Caco-2 (cell line): ENCODE results near the gene RUNX2. TPM values are rescaled to one million over a fixed set of nuclear protein-coding genes. Genes with fewer than 3 reads are reported as not detected.

ENCODE experiments used
- BruUV-seq: library from RNA; stranded (reverse); fragments of 400-500 nt; replicated peaks from 2 replicates; lab custom pipeline; 2021; lab: Mats Ljungman, UMichigan
- CTCF ChIA-PET: fragments of 300-600 bp; sonication (Branson Sonifier 250); formaldehyde crosslinking; loops from one replicate; lab custom pipeline; 2022; ENCODE audit warnings: antibody characterized with exemption; lab: Charles Lee
- POLR2A ChIA-PET: fragments of 300-600 bp; sonication (Branson Sonifier 250); formaldehyde crosslinking; loops from one replicate; lab custom pipeline; 2022; ENCODE audit warnings: antibody characterized with exemption; lab: Charles Lee
- DNase-seq, 2 experiments: peaks; one replicate each; pipeline versions ENCODE4 v3.0.0 to v3.0.0-alpha.2; 2020 to 2022
- H3K27me3 ChIP-seq: replicated peaks from 2 replicates; pipeline ENCODE4 v1.6.0; 2011; ENCODE audit warnings: low read length; ENCODE audit not compliant: control insufficient read depth, insufficient read depth
- H3K36me3 ChIP-seq: 2 replicates; pipeline ENCODE4 v1.5.1; 2011; ENCODE audit warnings: low read length; ENCODE audit not compliant: control insufficient read depth, insufficient read depth
- H3K4me1 ChIP-seq: fragments of 250-450 bp; sonication (Bioruptor Pico); 2 replicates; pipeline ENCODE4 v1.5.1; 2020; ENCODE audit warnings: mild to moderate bottlenecking
- H3K4me3 ChIP-seq: 2 replicates; pipeline ENCODE4 v1.5.1; 2011; ENCODE audit warnings: low read depth, mild to moderate bottlenecking, control low read depth, low read length
- H3K9me3 ChIP-seq: fragments of 250-450 bp; sonication (Bioruptor Pico); 2 replicates; pipeline ENCODE4 v1.5.1; 2020; ENCODE audit warnings: mild to moderate bottlenecking, moderate library complexity
- H3K27ac Mint-ChIP-seq: one replicate; pipeline ENCODE4 v1.8.0; 2022; ENCODE audit warnings: mixed read lengths; ENCODE audit not compliant: unreplicated experiment
- H3K27me3 Mint-ChIP-seq: one replicate; pipeline ENCODE4 v1.8.0; 2022; ENCODE audit warnings: mixed read lengths; ENCODE audit not compliant: insufficient read depth, unreplicated experiment
- H3K36me3 Mint-ChIP-seq: one replicate; pipeline ENCODE4 v1.8.0; 2022; ENCODE audit warnings: mild to moderate bottlenecking, mixed read lengths; ENCODE audit not compliant: insufficient read depth, unreplicated experiment
- H3K4me1 Mint-ChIP-seq: one replicate; pipeline ENCODE4 v1.8.0; 2022; ENCODE audit warnings: low read depth, mixed read lengths; ENCODE audit not compliant: unreplicated experiment
- H3K4me3 Mint-ChIP-seq: one replicate; pipeline ENCODE4 v1.8.0; 2022; ENCODE audit warnings: mild to moderate bottlenecking, moderate library complexity, mixed read lengths; ENCODE audit not compliant: unreplicated experiment
- H3K9me3 Mint-ChIP-seq: one replicate; pipeline ENCODE4 v1.8.0; 2022; ENCODE audit warnings: mixed read lengths; ENCODE audit not compliant: unreplicated experiment
- intact Hi-C: fragments of 100-400 bp; cut with micrococcal nuclease; formaldehyde crosslinking; loops from one replicate; pipeline ENCODE4 v1.10.0; 2022; ENCODE audit not compliant: unreplicated experiment
- total RNA-seq: library from RNA; stranded (reverse); gene quantifications from 2 replicates; pipeline ENCODE4 v1.2.3, GENCODE V29; 2022
- TF ChIP-seq, protein P1 (sequence below), 2 experiments: fragments of 200-600 bp in 1 of 2; IDR thresholded peaks; 1 replicate in 1 of 2; 2 replicates in 1 of 2; pipeline versions ENCODE4 v1.5.1 to v1.8.0; 2011 to 2022; ENCODE audit warnings: antibody characterized with exemption in 1 of 2, control low read depth in 1 of 2, inconsistent platforms in 1 of 2, low read depth in 1 of 2, low read length in 1 of 2, mild to moderate bottlenecking in 1 of 2, moderate library complexity in 1 of 2; ENCODE audit not compliant: insufficient read depth in 1 of 2, severe bottlenecking in 1 of 2, unreplicated experiment in 1 of 2

RUNX2 gene
- total RNA-seq, 1 experiment from 2014 or later = not detected

GRCh38 chr6:45378334-45378926 is 50.3 kb downstream of the RUNX2 start:
- Histone ChIP-seq H3K4me1 (peaks cover 9% of the 10 kb centered on the region), H3K36me3 (no peaks in the 10 kb centered on the region), H3K9me3 (no peaks in the 10 kb centered on the region), H3K27me3 (no peaks in the 10 kb centered on the region), H3K4me3 (peak overlapping the region; percentile 89)
- ChIA-PET POLR2A (interaction anchor here (0.9 to 1.1 kb wide), 4 partner anchors 41 to 502 kb away, joined by 3 read pairs; no protein-coding TSS in a partner anchor), CTCF (interaction anchor here (0.7 to 1.8 kb wide), 6 partner anchors 14 to 903 kb away, joined by 3 to 11 read pairs (median 6); no protein-coding TSS in a partner anchor)
- DNase-seq = no peak
- TF ChIP-seq, protein P1, sequence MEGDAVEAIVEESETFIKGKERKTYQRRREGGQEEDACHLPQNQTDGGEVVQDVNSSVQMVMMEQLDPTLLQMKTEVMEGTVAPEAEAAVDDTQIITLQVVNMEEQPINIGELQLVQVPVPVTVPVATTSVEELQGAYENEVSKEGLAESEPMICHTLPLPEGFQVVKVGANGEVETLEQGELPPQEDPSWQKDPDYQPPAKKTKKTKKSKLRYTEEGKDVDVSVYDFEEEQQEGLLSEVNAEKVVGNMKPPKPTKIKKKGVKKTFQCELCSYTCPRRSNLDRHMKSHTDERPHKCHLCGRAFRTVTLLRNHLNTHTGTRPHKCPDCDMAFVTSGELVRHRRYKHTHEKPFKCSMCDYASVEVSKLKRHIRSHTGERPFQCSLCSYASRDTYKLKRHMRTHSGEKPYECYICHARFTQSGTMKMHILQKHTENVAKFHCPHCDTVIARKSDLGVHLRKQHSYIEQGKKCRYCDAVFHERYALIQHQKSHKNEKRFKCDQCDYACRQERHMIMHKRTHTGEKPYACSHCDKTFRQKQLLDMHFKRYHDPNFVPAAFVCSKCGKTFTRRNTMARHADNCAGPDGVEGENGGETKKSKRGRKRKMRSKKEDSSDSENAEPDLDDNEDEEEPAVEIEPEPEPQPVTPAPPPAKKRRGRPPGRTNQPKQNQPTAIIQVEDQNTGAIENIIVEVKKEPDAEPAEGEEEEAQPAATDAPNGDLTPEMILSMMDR (IDR thresholded peaks at IDR 0.05; ENCODE audit: insufficient read depth in 1 of 2, low read depth in 1 of 2, low read length in 1 of 2, severe bottlenecking in 1 of 2, unreplicated experiment in 1 of 2) = no peak
- Mint-ChIP-seq H3K9me3 (no peaks in the 10 kb centered on the region), H3K4me1 (peaks cover 7% of the 10 kb centered on the region), H3K36me3 (peaks cover 18% of the 10 kb centered on the region), H3K27me3 (no peaks in the 10 kb centered on the region), H3K4me3 (peak overlapping the region; percentile 99), H3K27ac (peak overlapping the region; percentile 98)
- BruUV-seq = TSS peak; percentile 90
- intact Hi-C loops = loop anchor here (2.0 kb wide), 1 partner anchor 336 kb away; no protein-coding TSS in a partner anchor

DNA sequence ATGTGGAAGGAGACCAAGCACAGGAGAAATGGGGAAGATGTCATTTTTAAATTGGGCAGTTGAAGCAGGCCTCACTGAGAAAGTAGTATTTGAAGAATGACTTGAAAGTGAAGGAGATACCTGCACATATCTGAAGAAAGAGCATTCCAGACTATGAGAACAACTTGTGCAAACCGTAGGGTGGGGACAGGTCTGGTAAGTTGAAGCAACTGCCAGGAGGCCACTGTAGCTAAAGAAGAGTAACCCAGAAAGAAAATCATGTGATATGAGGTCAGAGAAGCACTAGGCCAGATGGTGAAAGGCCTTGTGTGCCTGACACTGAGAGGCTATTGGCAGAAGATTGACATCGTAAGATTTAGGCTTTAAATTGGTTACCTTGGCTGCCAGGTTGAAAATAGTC is 54.3 kb downstream of the RUNX2 start:
- Mint-ChIP-seq H3K27me3 (peaks cover 7% of the 10 kb centered on the region), H3K27ac (no peak overlapping the region), H3K4me1 (peaks cover 7% of the 10 kb centered on the region), H3K4me3 (no peak overlapping the region), H3K9me3 (no peaks in the 10 kb centered on the region), H3K36me3 (peaks cover 10% of the 10 kb centered on the region)
- intact Hi-C loops = no loop called here
- CTCF ChIA-PET = no interaction called here
- Histone ChIP-seq H3K4me3 (no peak overlapping the region), H3K9me3 (no peaks in the 10 kb centered on the region), H3K27me3 (no peaks in the 10 kb centered on the region), H3K4me1 (peaks cover 6% of the 10 kb centered on the region), H3K36me3 (no peaks in the 10 kb centered on the region)
- no peak for DNase-seq
- POLR2A ChIA-PET = no interaction called here
- TF ChIP-seq, protein P1 (IDR thresholded peaks at IDR 0.05; ENCODE audit: insufficient read depth in 1 of 2, low read depth in 1 of 2, low read length in 1 of 2, severe bottlenecking in 1 of 2, unreplicated experiment in 1 of 2) = no peak
- BruUV-seq = no TSS peak

DNA sequence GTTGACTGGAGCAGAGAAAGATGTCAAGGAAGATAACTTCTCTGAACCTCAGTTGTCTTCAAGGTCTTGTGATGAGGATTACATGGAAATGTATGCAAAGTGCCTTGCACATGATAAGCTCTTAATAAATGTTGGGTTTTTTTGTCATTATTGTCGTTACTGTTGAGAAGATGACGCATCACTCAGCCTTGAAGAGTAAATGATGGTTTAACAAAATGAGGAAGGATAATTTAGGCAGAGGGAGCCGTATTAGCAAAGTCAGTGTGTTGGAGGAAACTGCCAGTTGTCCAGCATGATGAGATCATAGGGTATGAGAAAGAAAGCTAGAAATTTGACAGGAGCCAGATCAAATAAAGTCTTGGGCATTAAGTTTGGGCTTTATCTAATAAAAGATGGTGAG is 58.4 kb downstream of the RUNX2 start:
- H3K36me3 ChIP-seq = no peaks in the 10 kb centered on the region
- Mint-ChIP-seq H3K4me1 (no peaks in the 10 kb centered on the region), H3K4me3 (no peak overlapping the region), H3K27me3 (peaks cover 7% of the 10 kb centered on the region), H3K36me3 (no peaks in the 10 kb centered on the region), H3K9me3 (no peaks in the 10 kb centered on the region), H3K27ac (no peak overlapping the region)
- no peaks in the 10 kb centered on the region for H3K27me3 ChIP-seq
- no peaks in the 10 kb centered on the region for H3K9me3 ChIP-seq
- H3K4me1 ChIP-seq = no peaks in the 10 kb centered on the region
- intact Hi-C loops = no loop called here
- POLR2A ChIA-PET = no interaction called here
- no peak overlapping the region for H3K4me3 ChIP-seq
- TF ChIP-seq, protein P1 (IDR thresholded peaks at IDR 0.05; ENCODE audit: insufficient read depth in 1 of 2, low read depth in 1 of 2, low read length in 1 of 2, severe bottlenecking in 1 of 2, unreplicated experiment in 1 of 2) = no peak
- no TSS peak for BruUV-seq
- DNase-seq = no peak
- CTCF ChIA-PET = no interaction called here
